ENCODE measurements around the gene U2AF1L4. TPM values are rescaled to one million over a fixed set of nuclear protein-coding genes. Genes with fewer than 3 reads are reported as not detected.
A peak's percentile ranks its signal among the peaks of the same experiment; 100 is the strongest.
"Not testable (repeated sequence)": the region's sequence is repeated elsewhere in the genome, so short reads cannot be mapped to it uniquely, and the experiment has no call there.

U2AF1L4 gene
- total and polyA plus RNA-seq, 9 donors: 10.6 to 17.6 (median 14.1) TPM

DNA sequence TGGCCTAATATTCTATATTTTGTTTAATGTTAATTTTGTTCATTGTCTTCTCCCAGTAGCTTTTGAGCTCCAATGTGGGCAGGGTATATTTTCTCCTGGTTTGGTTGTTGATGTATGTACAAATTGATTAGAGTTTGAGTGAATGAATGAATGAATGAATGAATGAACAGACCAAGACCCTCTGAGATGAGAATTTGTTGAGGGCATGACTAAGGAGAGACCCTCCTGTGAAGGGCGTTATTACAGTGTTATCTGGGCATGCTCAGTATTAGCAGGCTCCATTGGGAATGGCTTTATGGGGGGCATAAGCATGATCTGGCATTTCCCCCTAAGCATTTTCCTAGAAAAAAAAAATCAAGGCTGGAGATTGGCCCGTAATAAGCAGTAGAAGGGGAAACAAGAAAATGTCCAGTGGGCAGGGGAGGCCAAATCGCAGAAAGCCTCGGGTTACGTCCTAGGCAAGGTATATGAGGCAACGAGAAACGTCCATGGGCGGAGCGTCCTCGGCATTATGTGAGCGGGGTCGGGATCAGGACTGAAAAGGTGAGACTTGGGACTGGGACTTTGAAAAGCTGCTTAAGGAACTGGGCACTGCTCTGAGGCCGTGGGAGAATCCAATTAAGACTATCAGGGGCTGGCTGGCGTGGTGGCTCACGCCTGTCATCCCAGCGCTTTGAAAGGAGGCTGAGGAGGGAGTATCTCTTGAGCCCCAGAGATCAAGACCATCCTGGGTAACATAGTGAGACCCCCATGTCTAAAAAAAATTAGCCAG lies 29.2 kb upstream of the U2AF1L4 start:
- H3K4me3 ChIP-seq (ENCODE audit: low read length): peak overlapping the region; percentile 24
- WGBS (ENCODE audit: insufficient coverage): 58% methylated on average over 15 of the region's 16 CpGs
- peaks cover 21% of the 10 kb centered on the region for H3K4me1 ChIP-seq (ENCODE audit: control insufficient read depth, insufficient read depth, low read length)
- DNase-seq: no peak
- peaks cover 15% of the 10 kb centered on the region for H3K36me3 ChIP-seq (ENCODE audit: control insufficient read depth, insufficient read depth, low read length)
- H3K27me3 ChIP-seq (ENCODE audit: control insufficient read depth, insufficient read depth, low read length): no peaks in the 10 kb centered on the region
- no peaks in the 10 kb centered on the region for H3K9me3 ChIP-seq (replicated peaks; ENCODE audit: control insufficient read depth, low read depth, low read length)
- H3K27ac ChIP-seq (ENCODE audit: low read length): no peak overlapping the region

- Histone ChIP-seq H3K9me3 (replicated peaks; ENCODE audit: control insufficient read depth, low read depth, low read length) (no peaks in the 10 kb centered on the region), H3K4me1 (ENCODE audit: control insufficient read depth, insufficient read depth, low read length) (peaks cover 22% of the 10 kb centered on the region), H3K27ac (ENCODE audit: low read length) (no peak overlapping the region), H3K27me3 (ENCODE audit: control insufficient read depth, insufficient read depth, low read length) (no peaks in the 10 kb centered on the region), H3K36me3 (ENCODE audit: control insufficient read depth, insufficient read depth, low read length) (peaks cover 18% of the 10 kb centered on the region), H3K4me3 (ENCODE audit: low read length) (no peak overlapping the region)
- no peak for DNase-seq
- 79% methylated on average over 4 of the region's 9 CpGs for WGBS (ENCODE audit: insufficient coverage)
Measured at GRCh38 chr19:35773020-35773806, 28.0 kb upstream of the U2AF1L4 start.

DNA sequence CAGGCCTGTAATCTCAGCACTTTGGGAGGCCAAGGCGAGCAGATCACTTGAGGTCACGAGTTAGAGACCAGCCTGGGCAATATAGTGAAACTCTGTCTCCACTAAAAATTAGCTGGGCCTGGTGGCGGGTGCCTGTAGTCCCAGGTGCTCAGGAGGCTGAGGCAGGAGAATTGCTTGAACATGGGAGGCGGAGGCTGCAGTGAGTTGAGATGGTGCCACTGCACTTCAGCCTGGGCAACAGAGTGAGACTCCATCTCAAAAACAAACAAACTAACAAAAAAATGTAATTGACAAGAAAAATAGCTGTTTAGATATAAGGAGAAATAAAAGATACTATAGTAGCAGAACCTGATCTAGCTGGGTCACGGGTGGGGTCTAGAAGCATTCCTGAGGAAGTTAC lies 27.1 kb upstream of the U2AF1L4 start:
- not testable (repeated sequence) for H3K27ac ChIP-seq (ENCODE audit: low read length); H3K9me3 ChIP-seq (replicated peaks; ENCODE audit: control insufficient read depth, low read depth, low read length); H3K27me3 ChIP-seq (ENCODE audit: control insufficient read depth, insufficient read depth, low read length); DNase-seq; H3K4me3 ChIP-seq (ENCODE audit: low read length)
- H3K4me1 ChIP-seq (ENCODE audit: control insufficient read depth, insufficient read depth, low read length): peaks cover 29% of the 10 kb centered on the region
- 92% methylated on average over 2 of the region's 5 CpGs for WGBS (ENCODE audit: insufficient coverage)
- H3K36me3 ChIP-seq (ENCODE audit: control insufficient read depth, insufficient read depth, low read length): peaks cover 11% of the 10 kb centered on the region

GRCh38 chr19:35768082-35768421 lies 22.8 kb upstream of the U2AF1L4 start:
- no peaks in the 10 kb centered on the region for H3K9me3 ChIP-seq (replicated peaks; ENCODE audit: control insufficient read depth, low read depth, low read length)
- no peak overlapping the region for H3K27ac ChIP-seq (ENCODE audit: low read length)
- no peak overlapping the region for H3K4me3 ChIP-seq (ENCODE audit: low read length)
- H3K4me1 ChIP-seq (ENCODE audit: control insufficient read depth, insufficient read depth, low read length): peaks cover 12% of the 10 kb centered on the region
- no peak for DNase-seq
- no peaks in the 10 kb centered on the region for H3K27me3 ChIP-seq (ENCODE audit: control insufficient read depth, insufficient read depth, low read length)
- H3K36me3 ChIP-seq (ENCODE audit: control insufficient read depth, insufficient read depth, low read length): peaks cover 33% of the 10 kb centered on the region
- WGBS (ENCODE audit: insufficient coverage): 38% methylated on average over 14 of the region's 15 CpGs

DNA sequence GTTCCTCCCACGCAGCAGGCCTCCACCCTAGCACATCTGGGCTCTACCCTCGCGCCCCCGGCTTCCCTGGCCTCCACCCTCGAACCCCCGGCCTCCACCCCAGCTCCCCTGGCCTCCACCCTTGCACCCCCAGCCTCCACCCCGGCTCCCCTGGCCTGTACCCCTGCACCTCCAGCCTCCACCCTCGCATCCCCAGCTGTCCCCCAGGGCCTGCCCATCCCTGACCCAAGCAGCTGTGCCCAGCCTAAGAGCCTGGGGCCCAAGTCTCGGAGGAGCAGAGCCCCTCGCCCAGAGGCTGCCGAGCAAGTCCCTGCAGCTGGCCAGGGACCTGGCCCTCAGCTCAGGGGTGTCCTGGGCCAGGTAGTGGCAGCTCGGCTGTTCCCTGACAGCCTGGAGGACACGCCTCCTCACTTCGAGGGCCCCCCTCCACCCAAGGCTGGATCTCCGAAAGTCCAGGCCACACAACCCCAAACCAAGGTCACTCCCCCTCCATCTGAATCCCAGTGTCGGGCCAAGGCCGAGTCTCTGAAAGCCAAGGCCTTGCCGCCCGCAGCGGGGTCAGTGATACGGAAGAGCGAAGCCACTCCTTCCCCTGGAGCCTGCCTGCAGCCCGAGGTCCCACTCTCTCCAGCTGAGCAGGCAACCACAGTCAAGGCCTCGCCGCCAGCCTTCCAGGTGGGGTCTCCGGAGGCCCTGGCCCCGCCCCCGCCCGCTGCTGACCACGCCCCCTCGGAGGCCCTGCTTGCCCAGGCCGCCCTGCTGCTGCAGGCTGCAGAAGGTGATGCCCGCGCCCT lies 22.3 kb upstream of the U2AF1L4 start:
- no peaks in the 10 kb centered on the region for H3K9me3 ChIP-seq (replicated peaks; ENCODE audit: control insufficient read depth, low read depth, low read length)
- peaks cover 12% of the 10 kb centered on the region for H3K4me1 ChIP-seq (ENCODE audit: control insufficient read depth, insufficient read depth, low read length)
- H3K27me3 ChIP-seq (ENCODE audit: control insufficient read depth, insufficient read depth, low read length): no peaks in the 10 kb centered on the region
- no peak overlapping the region for H3K27ac ChIP-seq (ENCODE audit: low read length)
- peak; percentile 35 for DNase-seq
- peaks cover 35% of the 10 kb centered on the region for H3K36me3 ChIP-seq (ENCODE audit: control insufficient read depth, insufficient read depth, low read length)
- no peak overlapping the region for H3K4me3 ChIP-seq (ENCODE audit: low read length)
- WGBS (ENCODE audit: insufficient coverage): 41% methylated on average over 34 of the region's 34 CpGs

DNA sequence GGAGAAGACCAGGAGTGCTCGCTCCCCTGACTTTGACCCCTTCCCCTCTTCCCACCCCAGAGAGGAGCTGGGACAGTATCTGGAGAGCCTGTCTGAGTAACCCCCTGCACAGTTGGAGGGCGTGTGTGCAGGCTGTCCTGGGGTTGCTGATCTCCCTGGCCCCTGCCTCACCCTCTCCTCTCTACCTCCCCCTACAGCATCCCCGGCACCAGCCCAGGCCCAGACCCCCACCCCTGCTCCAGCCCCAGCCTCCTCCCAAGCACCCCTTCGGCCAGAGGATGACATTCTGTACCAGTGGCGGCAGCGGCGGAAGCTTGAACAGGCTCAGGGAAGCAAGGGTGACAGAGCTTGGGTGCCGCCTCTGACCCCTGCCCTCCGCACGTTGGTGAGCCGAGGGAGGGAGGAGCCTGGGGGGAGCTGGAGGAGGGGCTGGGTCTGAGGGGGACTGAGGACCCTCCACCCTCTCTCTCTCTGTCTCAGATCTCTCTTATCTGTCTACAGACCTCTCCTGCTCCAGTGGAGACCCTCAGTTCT lies 21.4 kb upstream of the U2AF1L4 start:
- H3K4me3 ChIP-seq (ENCODE audit: low read length): no peak overlapping the region
- peaks cover 43% of the 10 kb centered on the region for H3K36me3 ChIP-seq (ENCODE audit: control insufficient read depth, insufficient read depth, low read length)
- no peaks in the 10 kb centered on the region for H3K9me3 ChIP-seq (replicated peaks; ENCODE audit: control insufficient read depth, low read depth, low read length)
- H3K4me1 ChIP-seq (ENCODE audit: control insufficient read depth, insufficient read depth, low read length): peaks cover 12% of the 10 kb centered on the region
- no peak for DNase-seq
- no peak overlapping the region for H3K27ac ChIP-seq (ENCODE audit: low read length)
- 90% methylated on average over 2 of the region's 11 CpGs for WGBS (ENCODE audit: insufficient coverage)
- no peaks in the 10 kb centered on the region for H3K27me3 ChIP-seq (ENCODE audit: control insufficient read depth, insufficient read depth, low read length)

DNA sequence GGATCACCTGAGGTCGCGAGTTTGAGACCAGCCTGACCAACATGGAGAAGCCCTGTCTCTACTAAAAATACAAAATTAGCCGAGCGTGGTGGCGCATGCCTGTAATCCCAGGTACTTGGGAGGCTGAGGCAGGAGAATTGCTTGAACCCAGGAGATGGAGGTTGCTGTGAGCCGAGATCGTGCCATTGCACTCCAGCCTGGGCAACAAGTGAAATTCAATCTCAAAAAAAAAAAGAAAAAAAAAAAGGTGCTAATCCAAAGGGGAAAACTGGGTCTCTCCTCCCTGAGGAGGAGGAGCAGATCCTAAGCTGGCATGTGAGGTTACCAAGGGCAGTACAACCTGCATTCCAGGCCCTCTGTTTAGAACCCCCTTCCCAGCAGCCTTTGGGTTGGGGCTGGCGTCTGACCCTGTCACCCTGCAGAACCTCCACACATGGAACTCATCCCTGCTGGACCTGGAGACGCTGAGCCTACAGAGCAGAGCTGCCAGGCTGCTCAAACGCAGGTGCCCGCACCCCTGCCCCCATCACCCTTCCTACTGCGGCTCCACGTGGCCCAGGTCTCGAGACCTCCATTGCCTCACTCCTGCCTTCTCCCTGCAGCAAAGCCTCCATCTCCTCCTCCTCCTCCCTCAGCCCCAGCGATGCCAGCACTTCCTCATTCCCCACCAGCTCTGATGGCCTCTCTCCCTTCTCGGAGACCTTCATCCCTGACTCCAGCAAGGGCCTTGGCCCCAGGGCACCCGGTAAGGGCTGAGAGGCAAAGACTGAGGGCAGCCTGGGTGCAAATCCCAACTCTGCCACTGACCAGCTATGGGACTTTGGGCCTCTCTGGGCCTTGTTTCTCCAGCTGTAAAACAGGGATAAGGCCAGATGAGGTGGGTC lies 19.5 kb upstream of the U2AF1L4 start:
- H3K27ac ChIP-seq (ENCODE audit: low read length): no peak overlapping the region
- peaks cover 15% of the 10 kb centered on the region for H3K4me1 ChIP-seq (ENCODE audit: control insufficient read depth, insufficient read depth, low read length)
- peaks cover 58% of the 10 kb centered on the region for H3K36me3 ChIP-seq (ENCODE audit: control insufficient read depth, insufficient read depth, low read length)
- H3K27me3 ChIP-seq (ENCODE audit: control insufficient read depth, insufficient read depth, low read length): no peaks in the 10 kb centered on the region
- no peaks in the 10 kb centered on the region for H3K9me3 ChIP-seq (replicated peaks; ENCODE audit: control insufficient read depth, low read depth, low read length)
- 85% methylated on average over 12 of the region's 17 CpGs for WGBS (ENCODE audit: insufficient coverage)
- DNase-seq: no peak
- no peak overlapping the region for H3K4me3 ChIP-seq (ENCODE audit: low read length)

DNA sequence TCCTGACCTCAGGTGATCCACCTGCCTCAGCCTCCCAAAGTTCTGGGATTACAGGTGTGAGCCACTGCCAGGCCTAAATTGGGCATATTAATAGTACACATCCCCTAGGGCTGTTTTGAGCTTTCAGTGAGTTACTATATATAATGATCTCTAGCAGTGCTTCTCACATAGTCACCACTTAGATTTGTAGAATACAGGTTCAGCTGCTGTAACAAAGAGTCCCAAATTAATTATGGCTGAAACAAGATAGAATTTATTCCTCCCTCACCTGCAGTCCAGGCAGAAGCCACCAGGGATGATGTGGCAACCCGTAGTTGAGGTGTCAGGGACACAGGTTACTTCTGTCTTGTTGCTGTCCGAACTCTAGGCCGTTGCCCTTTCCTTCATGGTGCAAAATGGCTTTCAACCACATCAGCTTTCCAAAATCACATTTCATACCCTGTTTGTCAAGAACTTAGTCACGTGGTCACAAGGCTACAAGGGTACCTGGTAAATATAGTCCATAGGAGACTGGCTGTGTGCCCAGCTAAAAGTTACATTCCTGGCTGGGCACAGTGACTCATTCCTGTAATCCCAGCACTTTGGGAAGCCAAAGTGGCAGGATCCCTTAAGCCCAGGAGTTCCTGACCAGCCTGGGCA lies 15.6 kb upstream of the U2AF1L4 start:
- no peak overlapping the region for H3K4me3 ChIP-seq (ENCODE audit: low read length)
- H3K36me3 ChIP-seq (ENCODE audit: control insufficient read depth, insufficient read depth, low read length): peaks cover 44% of the 10 kb centered on the region
- WGBS (ENCODE audit: insufficient coverage): 94% methylated on average over 3 of the region's 4 CpGs
- H3K27me3 ChIP-seq (ENCODE audit: control insufficient read depth, insufficient read depth, low read length): no peaks in the 10 kb centered on the region
- H3K4me1 ChIP-seq (ENCODE audit: control insufficient read depth, insufficient read depth, low read length): peaks cover 29% of the 10 kb centered on the region
- no peak for DNase-seq
- no peaks in the 10 kb centered on the region for H3K9me3 ChIP-seq (replicated peaks; ENCODE audit: control insufficient read depth, low read depth, low read length)
- H3K27ac ChIP-seq (ENCODE audit: low read length): no peak overlapping the region

- Histone ChIP-seq H3K4me1 (ENCODE audit: control insufficient read depth, insufficient read depth, low read length) (peaks cover 40% of the 10 kb centered on the region), H3K9me3 (replicated peaks; ENCODE audit: control insufficient read depth, low read depth, low read length) (no peaks in the 10 kb centered on the region), H3K4me3 (ENCODE audit: low read length) (no peak overlapping the region), H3K36me3 (ENCODE audit: control insufficient read depth, insufficient read depth, low read length) (peaks cover 38% of the 10 kb centered on the region), H3K27me3 (ENCODE audit: control insufficient read depth, insufficient read depth, low read length) (no peaks in the 10 kb centered on the region), H3K27ac (ENCODE audit: low read length) (no peak overlapping the region)
- WGBS (ENCODE audit: insufficient coverage): no CpG with 5 or more reads among the region's 2 CpGs
- no peak for DNase-seq
Measured at GRCh38 chr19:35759697-35760096, 14.5 kb upstream of the U2AF1L4 start.

All from muscle of leg (tissue), 11 donors.